Raji (cell line): Measurements from ENCODE around the gene RBM17.

Experiments
- POLR2A ChIP-seq: IDR thresholded peaks from 2 replicates; pipeline ENCODE4 v1.6.1; 2011; ENCODE audit warnings: low read depth, low read length, control low read depth; ENCODE audit not compliant: insufficient read depth

The RBM17 gene

DNA sequence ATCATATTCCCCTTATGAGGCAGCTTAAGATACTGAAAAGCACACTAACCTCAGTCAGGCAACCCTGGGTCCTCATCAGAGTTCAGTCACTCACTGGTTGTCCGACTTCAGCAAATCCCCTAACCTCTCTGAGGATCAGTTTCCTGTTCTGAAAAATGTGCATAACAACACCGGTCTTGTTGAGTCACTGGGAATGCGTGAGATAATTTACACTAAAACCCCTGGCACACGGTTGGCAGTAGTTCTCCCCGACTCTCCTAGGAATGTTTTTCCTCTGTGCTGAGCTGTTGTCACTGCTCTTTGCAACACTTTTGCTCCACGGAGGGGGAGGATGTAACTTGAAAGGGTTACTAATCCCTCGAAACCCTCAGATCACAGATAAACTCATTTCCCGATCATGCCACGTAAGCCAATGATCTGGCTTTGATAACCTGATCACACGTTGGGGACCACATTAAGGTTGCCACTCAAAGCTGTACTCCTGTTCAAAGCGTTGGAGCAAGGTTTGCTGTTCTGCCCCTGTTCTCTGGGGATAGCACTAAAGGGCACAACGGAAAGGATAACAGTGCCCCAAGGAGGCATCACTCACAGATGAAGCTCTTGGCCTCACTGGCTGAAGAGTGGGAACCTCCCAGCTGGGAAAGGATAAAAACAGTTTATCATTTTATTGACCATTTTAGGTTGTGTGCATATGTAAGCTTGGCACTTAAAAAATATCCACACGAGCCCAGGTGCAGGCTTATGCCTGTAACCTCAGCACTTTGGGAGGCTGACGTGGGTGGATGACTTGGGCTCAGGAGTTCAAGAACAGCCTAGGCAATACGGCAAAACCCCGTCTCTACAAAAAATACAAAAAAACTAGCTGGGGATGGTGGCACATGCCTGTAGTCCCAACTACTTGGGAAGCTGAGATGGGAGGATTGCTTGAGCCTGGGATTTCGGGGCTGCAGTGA, 5.0 kb upstream of the RBM17 start:
- no peak for TF ChIP-seq POLR2A

DNA sequence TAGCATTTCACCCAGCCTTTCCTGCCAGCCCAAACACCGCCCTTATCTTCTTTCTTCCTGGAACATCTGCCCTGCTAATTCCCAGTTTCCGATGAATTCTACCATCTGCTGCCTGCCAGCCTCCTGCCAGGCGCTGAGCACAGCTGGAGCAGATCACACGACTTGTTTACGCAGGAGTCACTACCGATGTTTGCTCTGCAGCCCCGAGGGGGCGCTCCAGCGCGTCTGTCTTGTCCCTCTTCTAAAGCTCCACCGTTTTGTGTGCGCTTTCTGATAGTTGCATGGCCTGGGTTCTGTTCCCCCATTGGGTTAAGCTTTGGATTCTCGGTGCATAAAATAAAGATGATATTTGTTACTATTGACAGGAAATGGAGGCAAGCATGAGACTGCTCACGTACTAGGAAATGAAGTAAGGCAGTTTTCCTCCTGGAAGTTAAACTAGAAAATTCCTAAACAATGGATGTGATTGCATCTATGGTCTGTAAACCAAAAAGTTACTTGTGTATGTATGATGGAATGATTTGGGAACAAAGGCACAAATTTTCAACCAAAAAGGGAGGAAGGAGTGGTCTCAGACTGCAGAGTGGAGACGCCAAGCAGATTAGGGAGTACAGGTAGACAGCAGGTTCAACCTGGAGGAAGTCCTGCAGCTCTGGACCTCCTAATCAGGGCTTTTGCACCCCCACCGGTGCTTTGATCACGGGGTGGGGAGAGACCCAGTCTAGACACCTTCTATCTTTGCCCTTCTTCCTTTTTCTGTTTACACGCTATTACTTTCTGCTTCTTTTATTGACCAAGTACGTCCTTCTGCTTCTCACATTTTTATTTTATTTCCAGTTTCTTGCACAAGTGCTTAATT, 2.2 kb upstream of the RBM17 start:
- no peak for TF ChIP-seq POLR2A

DNA sequence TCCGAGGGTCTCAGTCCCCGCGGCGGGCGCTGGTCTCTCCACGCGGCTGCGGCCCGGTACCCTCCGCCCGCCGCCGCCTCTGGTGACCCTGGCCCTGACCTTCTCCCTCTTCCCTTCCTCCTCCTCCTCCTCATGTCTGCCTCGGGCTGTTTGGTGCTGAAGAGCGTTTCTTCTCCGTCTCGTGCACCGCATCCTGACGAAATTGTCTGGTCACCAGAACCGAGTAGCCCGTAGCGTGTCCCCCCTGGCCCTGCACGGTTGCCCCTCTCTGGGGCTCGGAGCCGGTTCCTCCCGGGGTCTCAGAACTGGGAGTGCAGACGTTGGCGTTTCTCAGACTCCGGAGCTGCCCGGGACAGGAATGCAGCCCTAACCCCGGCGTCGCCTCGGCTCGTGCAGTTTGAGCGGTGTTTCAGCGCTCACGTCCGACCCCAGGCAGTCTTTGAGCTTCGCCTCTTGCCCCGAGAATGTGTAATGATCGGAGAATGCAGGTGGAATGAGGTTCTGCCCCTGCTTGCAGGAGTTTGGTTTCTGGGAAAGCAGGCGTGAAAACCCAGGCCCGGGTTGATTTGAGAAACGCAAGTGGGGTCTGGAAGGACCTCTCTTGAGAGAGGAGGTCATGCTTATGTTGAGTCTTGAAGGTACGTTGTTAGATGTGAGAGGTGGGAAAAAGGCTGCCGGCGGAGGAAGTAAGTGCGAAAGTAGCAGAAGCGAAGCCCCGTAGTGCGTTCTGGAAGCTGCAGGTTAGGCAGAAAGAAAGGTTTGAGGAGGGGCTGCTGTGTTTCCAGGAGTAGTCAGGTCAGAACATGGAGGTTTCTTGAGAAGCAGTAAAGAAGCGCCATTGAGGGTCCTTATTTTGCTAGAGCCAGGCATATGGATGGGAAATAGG, 743 bp downstream of the RBM17 start:
- TF ChIP-seq POLR2A: no peak

DNA sequence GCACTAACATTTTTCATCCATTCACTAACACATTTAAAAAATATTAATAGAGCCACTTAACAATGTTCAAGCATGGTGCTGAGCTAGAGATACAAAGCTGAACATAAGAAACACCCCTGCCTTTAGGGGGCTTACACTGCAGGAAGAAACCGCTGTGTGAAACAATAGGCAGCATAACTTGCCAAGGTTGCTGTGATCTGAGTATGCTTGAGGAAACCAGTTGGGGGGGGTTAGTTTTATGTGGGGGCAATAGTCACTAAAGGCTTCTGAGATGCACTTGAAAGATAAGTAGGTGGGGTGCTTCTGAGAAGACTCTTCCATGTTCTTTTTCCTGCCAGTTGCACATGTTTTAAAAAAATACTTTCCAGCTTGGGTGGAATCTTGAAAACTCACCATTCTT, 2.8 kb downstream of the RBM17 start:
- TF ChIP-seq POLR2A: no peak

DNA sequence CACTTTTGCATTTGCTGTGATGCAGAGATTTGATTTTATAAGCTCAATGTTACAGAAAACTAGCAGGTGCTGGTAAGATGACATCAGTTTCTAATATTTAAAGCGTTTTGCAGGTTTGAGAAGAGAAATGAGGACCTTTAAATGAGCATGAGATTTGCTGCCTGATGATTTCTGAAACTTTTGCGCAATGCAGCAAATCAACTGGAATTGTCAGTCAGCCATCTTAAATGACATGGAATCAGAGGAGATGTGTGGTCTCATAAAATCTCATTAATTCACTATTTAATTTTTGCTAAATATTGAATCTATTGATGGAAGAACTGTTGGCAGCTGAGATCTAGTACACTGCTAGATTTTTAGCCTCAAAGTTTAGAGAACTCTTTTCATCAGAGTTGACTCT, 3.9 kb downstream of the RBM17 start:
- no peak for TF ChIP-seq POLR2A

DNA sequence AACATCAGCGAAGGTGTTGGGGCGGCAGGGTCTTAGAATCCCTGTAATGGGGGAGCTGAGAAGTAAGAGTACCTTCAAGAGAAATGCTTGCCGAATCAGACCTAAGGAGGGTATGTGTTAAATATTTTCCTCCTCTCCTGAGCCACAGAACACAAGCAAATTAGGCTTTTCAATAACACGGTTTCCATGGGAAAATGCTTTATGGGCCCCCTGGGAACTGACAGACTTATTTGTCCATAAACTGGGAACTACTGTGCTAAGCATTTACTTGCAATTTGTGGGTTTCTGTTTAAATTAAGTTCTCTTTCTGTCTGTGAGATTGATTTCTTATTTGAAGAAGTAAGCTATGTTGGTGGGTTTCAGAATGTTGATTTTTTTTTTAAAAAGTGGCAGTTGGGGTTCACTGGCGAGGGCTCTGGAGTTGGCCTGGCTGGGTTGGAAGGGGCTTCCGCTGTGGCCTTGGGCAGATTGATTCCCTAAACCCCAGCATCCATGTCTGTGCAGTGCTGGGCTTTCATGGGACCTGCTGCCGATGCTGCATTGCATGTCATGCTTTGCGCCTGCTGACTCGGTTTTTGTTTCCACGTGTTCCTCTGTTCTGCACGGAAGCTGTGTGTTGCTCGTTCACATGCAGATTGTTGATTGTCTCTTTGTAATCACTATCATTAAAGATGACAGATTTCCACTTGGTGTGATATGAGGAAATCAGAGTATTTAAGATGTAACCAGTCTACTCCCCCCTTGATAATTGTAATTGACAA, 7.2 kb downstream of the RBM17 start:
- TF ChIP-seq POLR2A: no peak

DNA sequence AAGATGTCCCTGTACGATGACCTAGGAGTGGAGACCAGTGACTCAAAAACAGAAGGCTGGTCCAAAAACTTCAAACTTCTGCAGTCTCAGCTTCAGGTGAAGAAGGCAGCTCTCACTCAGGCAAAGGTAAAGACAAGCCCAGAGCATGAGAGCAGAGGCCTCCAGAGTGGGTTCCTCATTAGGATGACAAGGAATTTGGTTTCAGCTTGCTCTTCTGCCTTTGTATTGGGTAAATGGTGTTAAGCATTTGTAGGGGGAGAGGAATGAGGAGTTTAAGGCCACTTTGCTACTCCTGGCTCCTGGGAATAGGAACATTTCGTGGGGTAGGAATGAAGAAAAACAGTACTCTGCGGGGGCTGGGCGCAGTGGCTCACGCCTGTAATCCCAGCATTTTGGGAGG, 8.2 kb downstream of the RBM17 start:
- no peak for TF ChIP-seq POLR2A

DNA sequence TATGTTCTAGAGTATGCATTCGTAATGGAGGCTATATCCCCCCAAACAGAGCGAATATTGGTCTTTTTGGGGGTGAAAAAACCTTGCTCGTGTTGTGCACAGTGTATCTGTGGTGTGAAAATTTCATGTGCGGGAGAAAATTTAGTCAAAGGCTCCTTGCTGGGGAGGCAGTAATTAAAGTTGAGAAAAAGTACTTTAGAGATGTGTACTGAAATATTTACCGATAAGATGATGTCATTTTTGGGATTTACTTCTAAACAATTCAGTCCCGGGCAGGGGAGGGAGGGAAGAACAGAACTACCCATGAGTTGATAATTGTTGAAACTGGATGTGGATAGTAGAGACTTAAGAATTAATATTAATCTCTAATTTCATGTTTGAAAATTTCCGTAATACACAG, 9.3 kb downstream of the RBM17 start:
- no peak for TF ChIP-seq POLR2A

DNA sequence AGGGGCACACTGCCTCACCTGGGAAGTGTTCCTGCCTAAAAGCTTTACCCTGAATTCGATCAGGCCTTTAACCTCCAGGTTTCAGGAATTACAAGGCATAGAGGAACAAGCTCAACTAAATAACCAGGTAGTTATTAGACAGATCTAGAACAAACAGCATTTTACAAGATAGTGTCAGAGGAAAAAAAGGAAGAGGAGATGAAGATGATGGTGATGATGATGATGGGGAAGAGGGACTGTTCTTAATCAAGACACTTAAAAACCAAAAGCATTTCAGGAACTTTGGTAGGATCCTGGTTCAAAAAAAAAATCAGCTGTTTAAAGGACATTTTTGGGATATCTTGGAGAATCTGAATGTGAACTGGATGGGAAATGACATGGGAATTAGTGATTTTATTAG, 11.5 kb downstream of the RBM17 start:
- no peak for TF ChIP-seq POLR2A

DNA sequence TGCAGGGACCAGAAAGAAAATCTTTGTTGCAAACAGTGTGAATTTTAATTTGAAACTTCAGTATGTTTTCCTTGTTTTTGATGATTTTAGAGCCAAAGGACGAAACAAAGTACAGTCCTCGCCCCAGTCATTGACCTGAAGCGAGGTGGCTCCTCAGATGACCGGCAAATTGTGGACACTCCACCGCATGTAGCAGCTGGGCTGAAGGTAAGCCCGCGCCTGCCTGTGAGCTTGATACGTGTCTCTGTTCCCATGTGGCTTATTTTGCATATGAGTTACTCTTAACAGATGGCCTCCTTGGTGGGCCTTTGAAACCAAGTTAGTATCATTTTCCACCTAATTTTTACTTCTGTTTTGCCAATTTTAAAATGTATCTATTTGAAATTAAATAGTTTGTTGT, 12.3 kb downstream of the RBM17 start:
- no peak for TF ChIP-seq POLR2A

DNA sequence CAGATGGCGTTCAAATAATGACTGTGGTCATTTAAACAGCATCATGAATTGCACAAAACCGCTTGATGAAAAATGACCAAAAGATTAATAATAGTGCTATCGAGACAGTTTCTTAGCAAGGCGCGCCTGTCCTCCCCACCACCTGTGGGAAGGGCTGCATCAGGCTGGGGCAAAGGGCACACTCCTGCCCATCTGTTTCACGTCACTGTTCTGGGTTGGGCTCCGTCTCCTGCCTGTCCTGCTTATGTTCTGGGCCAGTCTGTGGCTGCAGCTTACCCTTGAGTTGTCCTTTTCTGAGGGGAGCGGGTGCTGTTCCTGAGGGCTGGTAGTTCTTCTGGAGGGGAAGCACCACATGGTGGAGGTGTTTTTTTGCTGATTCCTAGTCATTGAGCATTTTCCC, 13.3 kb downstream of the RBM17 start:
- TF ChIP-seq POLR2A: no peak

DNA sequence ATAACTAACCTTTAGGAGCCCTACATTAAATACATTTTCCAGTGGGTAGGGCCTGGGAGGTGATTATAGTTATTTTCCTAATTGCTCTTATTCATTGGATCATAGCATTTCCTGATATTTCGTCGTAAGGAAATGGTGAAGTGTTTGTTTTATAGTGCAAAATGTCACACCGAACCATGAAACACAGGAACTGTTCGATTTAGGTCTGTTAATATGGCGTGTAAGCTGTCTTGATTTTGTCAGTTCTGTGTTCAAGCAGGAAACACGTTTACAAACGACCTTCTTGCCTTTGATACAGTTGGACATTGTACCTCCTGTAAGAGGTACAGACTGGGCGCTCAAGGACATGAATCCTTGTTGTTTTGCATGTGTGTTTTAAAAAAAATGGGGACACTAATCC, 14.8 kb downstream of the RBM17 start:
- TF ChIP-seq POLR2A: no peak

DNA sequence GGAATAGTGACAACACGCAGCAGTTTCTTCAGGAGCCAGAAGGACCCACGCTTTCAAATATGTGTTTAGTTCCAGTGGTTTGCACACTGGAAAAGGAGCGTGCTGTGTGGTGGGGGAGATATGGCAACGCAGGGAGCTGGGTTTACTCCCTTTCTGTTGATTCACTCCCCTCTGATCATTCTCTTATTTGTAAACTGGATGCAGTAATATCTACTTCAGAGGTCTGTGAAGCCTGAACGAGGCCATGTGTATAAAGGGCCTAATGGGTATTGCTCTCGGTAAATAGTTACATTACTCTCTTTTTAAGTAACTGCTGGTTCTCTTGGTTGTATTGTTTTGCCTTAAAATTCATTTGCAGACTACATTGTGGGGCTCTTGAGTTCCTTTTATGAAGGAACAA, 19.2 kb downstream of the RBM17 start:
- TF ChIP-seq POLR2A: no peak
